Lower leg skin (tissue), 3 donors: ENCODE measurements around the gene PLIN3.

ENCODE experiments used
- POLR2A ChIP-seq, 2 donors: fragments of 450-650 bp; IDR thresholded peaks; one replicate each; pipeline ENCODE4 v1.6.1; 2016 to 2017; ENCODE audit warnings: antibody characterized with exemption in 2 of 2, mild to moderate bottlenecking in 1 of 2, moderate library complexity in 1 of 2
- TF ChIP-seq, protein P1 (sequence below), 3 donors: fragments of 450-650 bp; IDR thresholded peaks; one replicate each; pipeline ENCODE4 v1.5.1; 2016; ENCODE audit warnings: antibody characterized with exemption in 3 of 3, mild to moderate bottlenecking in 3 of 3, moderate library complexity in 2 of 3

DNA sequence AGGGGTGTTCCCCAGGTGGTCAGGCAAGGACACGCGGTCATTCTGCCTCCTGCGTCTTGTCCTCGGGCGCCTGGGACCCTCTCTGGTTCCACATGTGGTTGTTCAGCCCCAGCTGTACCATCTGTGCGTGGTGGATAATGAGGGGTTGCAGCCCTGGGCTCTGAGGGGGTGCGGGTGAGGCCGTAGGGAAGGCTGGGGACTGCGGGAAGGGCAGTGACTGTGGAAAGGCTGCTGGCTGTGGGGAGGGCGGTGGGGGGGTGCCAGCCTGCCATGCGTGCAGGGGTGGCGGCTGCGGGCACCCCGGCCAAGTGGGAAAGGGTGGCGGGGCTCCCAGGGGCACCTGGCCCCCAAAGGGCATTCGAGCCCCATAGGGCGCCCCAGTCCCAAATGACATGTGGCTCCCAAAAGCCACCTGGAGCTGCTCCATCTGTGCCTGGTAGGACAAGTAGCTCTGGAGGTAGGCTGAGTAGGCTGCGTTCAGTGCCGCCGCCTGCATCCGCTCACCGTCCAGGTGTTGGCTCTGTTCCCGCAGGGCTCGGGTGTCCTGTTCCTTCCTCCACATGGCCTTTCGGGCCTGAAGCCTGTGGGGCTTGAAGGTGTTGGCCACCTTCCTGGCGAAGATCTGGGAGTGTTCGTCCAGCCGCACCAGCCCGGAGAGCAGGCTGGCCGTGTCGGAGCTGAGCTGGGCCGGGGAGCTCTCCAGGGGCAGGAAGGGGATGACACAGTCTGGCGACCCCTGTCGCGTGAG lies 51.1 kb downstream of the PLIN3 start:
- TF ChIP-seq, protein P1, sequence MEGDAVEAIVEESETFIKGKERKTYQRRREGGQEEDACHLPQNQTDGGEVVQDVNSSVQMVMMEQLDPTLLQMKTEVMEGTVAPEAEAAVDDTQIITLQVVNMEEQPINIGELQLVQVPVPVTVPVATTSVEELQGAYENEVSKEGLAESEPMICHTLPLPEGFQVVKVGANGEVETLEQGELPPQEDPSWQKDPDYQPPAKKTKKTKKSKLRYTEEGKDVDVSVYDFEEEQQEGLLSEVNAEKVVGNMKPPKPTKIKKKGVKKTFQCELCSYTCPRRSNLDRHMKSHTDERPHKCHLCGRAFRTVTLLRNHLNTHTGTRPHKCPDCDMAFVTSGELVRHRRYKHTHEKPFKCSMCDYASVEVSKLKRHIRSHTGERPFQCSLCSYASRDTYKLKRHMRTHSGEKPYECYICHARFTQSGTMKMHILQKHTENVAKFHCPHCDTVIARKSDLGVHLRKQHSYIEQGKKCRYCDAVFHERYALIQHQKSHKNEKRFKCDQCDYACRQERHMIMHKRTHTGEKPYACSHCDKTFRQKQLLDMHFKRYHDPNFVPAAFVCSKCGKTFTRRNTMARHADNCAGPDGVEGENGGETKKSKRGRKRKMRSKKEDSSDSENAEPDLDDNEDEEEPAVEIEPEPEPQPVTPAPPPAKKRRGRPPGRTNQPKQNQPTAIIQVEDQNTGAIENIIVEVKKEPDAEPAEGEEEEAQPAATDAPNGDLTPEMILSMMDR (IDR thresholded peaks at IDR 0.05) = no peak
- TF ChIP-seq POLR2A (IDR thresholded peaks at IDR 0.05) = no peak
